GM12878 (cell line): ENCODE measurements around the gene SDCCAG8.

Experiments used
- DPF2 ChIP-seq: fragments of 450-650 bp; IDR thresholded peaks from 2 replicates; pipeline ENCODE4 v1.6.1; 2017; ENCODE audit warnings: mild to moderate bottlenecking
- EP300 ChIP-seq, 2 experiments: fragments of 150-350 bp in 1 of 2; IDR thresholded peaks; 2 replicates each; pipeline ENCODE4 v1.6.1; 2011 to 2012; ENCODE audit warnings: low read depth in 2 of 2, low read length in 2 of 2, borderline replicate concordance in 1 of 2, improper control_type of control experiment in 1 of 2, inconsistent platforms in 1 of 2; ENCODE audit not compliant: control insufficient read depth in 1 of 2
- ESRRA ChIP-seq: IDR thresholded peaks from 2 replicates; pipeline ENCODE4 v1.6.1; 2012; ENCODE audit warnings: mild to moderate bottlenecking, low read length, improper control_type of control experiment
- MXI1 ChIP-seq: fragments of 150-350 bp; IDR thresholded peaks from 2 replicates; pipeline ENCODE4 v1.6.1; 2011; ENCODE audit warnings: low read depth, mild to moderate bottlenecking, inconsistent platforms, low read length, improper control_type of control experiment
- NFYB ChIP-seq: IDR thresholded peaks from 2 replicates; pipeline ENCODE4 v1.6.1; 2011; ENCODE audit warnings: low read depth, mild to moderate bottlenecking, low read length, improper control_type of control experiment, moderate library complexity; ENCODE audit not compliant: insufficient read depth
- POLR2A ChIP-seq: IDR thresholded peaks from 2 replicates; pipeline ENCODE4 v1.6.1; 2011; ENCODE audit warnings: low read depth, mild to moderate bottlenecking, low read length
- POLR2AphosphoS5 ChIP-seq: IDR thresholded peaks from 2 replicates; pipeline ENCODE4 v1.6.1; 2011; ENCODE audit warnings: mild to moderate bottlenecking, low read length, inconsistent platforms
- POU2F2 ChIP-seq: IDR thresholded peaks from 3 replicates; pipeline ENCODE4 v1.6.1; 2011; ENCODE audit warnings: low read depth, mild to moderate bottlenecking, low read length, borderline replicate concordance
- SREBF1 ChIP-seq: IDR thresholded peaks from 2 replicates; pipeline ENCODE4 v1.6.1; 2012; ENCODE audit warnings: mild to moderate bottlenecking, low read length
- ZNF384 ChIP-seq: IDR thresholded peaks from 2 replicates; pipeline ENCODE4 v1.6.1; 2012; ENCODE audit warnings: low read depth, mild to moderate bottlenecking, low read length, improper control_type of control experiment, borderline replicate concordance
- ZZZ3 ChIP-seq: IDR thresholded peaks from 2 replicates; pipeline ENCODE4 v1.6.1; 2011; ENCODE audit warnings: low read depth; ENCODE audit not compliant: control insufficient read depth, insufficient read length
- TF ChIP-seq, protein P1 (sequence below): IDR thresholded peaks from 2 replicates; pipeline ENCODE4 v1.6.1; 2012; ENCODE audit warnings: mild to moderate bottlenecking, low read depth, low read length
- TF ChIP-seq, protein P2 (sequence below), 3 experiments: IDR thresholded peaks in 2 of 3; conservative IDR thresholded peaks in 1 of 3; 2 replicates each; pipeline ENCODE4 v1.5.1; 2011; ENCODE audit warnings: low read depth in 3 of 3, low read length in 3 of 3, mild to moderate bottlenecking in 3 of 3, control low read depth in 2 of 3, moderate library complexity in 2 of 3, inconsistent platforms in 1 of 3, mixed read lengths in 1 of 3; ENCODE audit not compliant: control insufficient read depth in 2 of 3, insufficient read depth in 1 of 3; ENCODE audit errors: extremely low read depth in 1 of 3

DNA sequence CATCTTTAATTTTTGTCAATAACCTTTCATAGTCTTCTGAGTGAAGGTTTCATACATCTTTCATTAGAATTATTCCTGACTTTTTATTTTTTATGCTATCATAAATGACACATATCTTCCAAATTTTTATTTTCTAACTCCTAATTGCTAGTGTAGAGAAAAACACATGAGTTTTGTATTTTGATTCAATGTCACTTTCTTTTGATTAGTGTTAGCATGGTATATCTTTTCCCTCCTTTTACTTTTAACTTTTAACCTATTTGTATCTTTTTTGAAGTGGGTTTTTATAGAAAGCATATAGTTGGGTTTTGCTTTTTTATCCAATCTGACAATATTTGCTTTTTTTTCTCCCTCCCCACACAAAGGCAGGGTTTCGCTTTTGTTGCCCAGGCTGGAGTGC is 43.2 kb downstream of the SDCCAG8 start:
- TF ChIP-seq SREBF1 (no peak), POU2F2 (no peak), NFYB (no peak), POLR2AphosphoS5 (no peak), ZZZ3 (no peak), MXI1 (no peak), POLR2A (no peak), EP300 (IDR thresholded peaks at IDR 0.05; ENCODE audit: borderline replicate concordance in 1 of 2, control insufficient read depth in 1 of 2, low read depth in 2 of 2, low read length in 2 of 2) (no peak), ZNF384 (no peak), ESRRA (no peak), DPF2 (no peak)
- TF ChIP-seq, protein P1, sequence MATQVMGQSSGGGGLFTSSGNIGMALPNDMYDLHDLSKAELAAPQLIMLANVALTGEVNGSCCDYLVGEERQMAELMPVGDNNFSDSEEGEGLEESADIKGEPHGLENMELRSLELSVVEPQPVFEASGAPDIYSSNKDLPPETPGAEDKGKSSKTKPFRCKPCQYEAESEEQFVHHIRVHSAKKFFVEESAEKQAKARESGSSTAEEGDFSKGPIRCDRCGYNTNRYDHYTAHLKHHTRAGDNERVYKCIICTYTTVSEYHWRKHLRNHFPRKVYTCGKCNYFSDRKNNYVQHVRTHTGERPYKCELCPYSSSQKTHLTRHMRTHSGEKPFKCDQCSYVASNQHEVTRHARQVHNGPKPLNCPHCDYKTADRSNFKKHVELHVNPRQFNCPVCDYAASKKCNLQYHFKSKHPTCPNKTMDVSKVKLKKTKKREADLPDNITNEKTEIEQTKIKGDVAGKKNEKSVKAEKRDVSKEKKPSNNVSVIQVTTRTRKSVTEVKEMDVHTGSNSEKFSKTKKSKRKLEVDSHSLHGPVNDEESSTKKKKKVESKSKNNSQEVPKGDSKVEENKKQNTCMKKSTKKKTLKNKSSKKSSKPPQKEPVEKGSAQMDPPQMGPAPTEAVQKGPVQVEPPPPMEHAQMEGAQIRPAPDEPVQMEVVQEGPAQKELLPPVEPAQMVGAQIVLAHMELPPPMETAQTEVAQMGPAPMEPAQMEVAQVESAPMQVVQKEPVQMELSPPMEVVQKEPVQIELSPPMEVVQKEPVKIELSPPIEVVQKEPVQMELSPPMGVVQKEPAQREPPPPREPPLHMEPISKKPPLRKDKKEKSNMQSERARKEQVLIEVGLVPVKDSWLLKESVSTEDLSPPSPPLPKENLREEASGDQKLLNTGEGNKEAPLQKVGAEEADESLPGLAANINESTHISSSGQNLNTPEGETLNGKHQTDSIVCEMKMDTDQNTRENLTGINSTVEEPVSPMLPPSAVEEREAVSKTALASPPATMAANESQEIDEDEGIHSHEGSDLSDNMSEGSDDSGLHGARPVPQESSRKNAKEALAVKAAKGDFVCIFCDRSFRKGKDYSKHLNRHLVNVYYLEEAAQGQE = no peak
- TF ChIP-seq, protein P2, sequence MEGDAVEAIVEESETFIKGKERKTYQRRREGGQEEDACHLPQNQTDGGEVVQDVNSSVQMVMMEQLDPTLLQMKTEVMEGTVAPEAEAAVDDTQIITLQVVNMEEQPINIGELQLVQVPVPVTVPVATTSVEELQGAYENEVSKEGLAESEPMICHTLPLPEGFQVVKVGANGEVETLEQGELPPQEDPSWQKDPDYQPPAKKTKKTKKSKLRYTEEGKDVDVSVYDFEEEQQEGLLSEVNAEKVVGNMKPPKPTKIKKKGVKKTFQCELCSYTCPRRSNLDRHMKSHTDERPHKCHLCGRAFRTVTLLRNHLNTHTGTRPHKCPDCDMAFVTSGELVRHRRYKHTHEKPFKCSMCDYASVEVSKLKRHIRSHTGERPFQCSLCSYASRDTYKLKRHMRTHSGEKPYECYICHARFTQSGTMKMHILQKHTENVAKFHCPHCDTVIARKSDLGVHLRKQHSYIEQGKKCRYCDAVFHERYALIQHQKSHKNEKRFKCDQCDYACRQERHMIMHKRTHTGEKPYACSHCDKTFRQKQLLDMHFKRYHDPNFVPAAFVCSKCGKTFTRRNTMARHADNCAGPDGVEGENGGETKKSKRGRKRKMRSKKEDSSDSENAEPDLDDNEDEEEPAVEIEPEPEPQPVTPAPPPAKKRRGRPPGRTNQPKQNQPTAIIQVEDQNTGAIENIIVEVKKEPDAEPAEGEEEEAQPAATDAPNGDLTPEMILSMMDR (IDR thresholded peaks at IDR 0.05 in 2 of 3, conservative IDR thresholded peaks at IDR 0.05 in 1 of 3; ENCODE audit: control insufficient read depth in 2 of 3, extremely low read depth in 1 of 3, insufficient read depth in 1 of 3, low read depth in 3 of 3, low read length in 3 of 3) = no peak
